ACC112 (cell line): Measurements from ENCODE around the gene UBE2V1.
"Not testable (repeated sequence)": the region's sequence is repeated elsewhere in the genome, so short reads cannot be mapped to it uniquely, and the experiment has no call there.

Source experiments
- H2AFZ ChIP-seq: fragments of 200-600 bp; sonication (generic); one replicate; pipeline ENCODE4 v1.6.0; 2017; ENCODE audit warnings: antibody characterized with exemption, low read length; ENCODE audit not compliant: unreplicated experiment
- H3K27ac ChIP-seq: fragments of 200-600 bp; sonication (generic); 2 replicates; pipeline ENCODE4 v1.5.1; 2014; ENCODE audit warnings: low read depth, mild to moderate bottlenecking, antibody characterized with exemption, low read length, moderate library complexity
- H3K27me3 ChIP-seq: fragments of 200-600 bp; sonication (generic); 2 replicates; pipeline ENCODE4 v1.6.1; 2014; ENCODE audit warnings: mild to moderate bottlenecking, antibody characterized with exemption, low read length, moderate library complexity, mixed read lengths; ENCODE audit not compliant: insufficient read depth
- H3K36me3 ChIP-seq: fragments of 200-600 bp; sonication (generic); 2 replicates; pipeline ENCODE4 v1.6.1; 2016; ENCODE audit warnings: mild to moderate bottlenecking, antibody characterized with exemption, low read length, moderate library complexity, mixed read lengths; ENCODE audit not compliant: insufficient read depth
- H3K4me1 ChIP-seq: fragments of 200-600 bp; sonication (generic); one replicate; pipeline ENCODE4 v1.6.1; 2016; ENCODE audit warnings: low read length, mixed read lengths; ENCODE audit not compliant: insufficient read depth, unreplicated experiment, control insufficient read depth
- H3K4me3 ChIP-seq: fragments of 200-600 bp; sonication (generic); 2 replicates; pipeline ENCODE4 v1.5.1; 2014; ENCODE audit warnings: mild to moderate bottlenecking, low read depth, low read length
- H3K79me2 ChIP-seq: fragments of 200-600 bp; sonication (generic); one replicate; pipeline ENCODE4 v1.6.0; 2016; ENCODE audit warnings: low read length; ENCODE audit not compliant: control insufficient read depth, unreplicated experiment, insufficient read depth

The UBE2V1 gene

GRCh38 chr20:50113420-50114224, 672 bp upstream of the UBE2V1 start:
- H3K27me3 ChIP-seq, result no peaks in the 10 kb centered on the region
- H3K36me3 ChIP-seq, result no peaks in the 10 kb centered on the region
- H2AFZ ChIP-seq, result peak overlapping the region; percentile 40
- peaks cover 25% of the 10 kb centered on the region for H3K4me1 ChIP-seq
- peak overlapping the region; percentile 78 for H3K4me3 ChIP-seq
- H3K79me2 ChIP-seq, result peaks cover 57% of the 10 kb centered on the region
- H3K27ac ChIP-seq, result peak overlapping the region; percentile 72

- H3K79me2 ChIP-seq, result peaks cover 74% of the 10 kb centered on the region
- no peak overlapping the region for H2AFZ ChIP-seq
- H3K27me3 ChIP-seq, result no peaks in the 10 kb centered on the region
- no peaks in the 10 kb centered on the region; the same call in 1 of the 2 replicates for H3K36me3 ChIP-seq
- H3K27ac ChIP-seq, result peak overlapping the region; percentile 72
- peak overlapping the region; percentile 78 for H3K4me3 ChIP-seq
- H3K4me1 ChIP-seq, result peaks cover 40% of the 10 kb centered on the region
Observed at GRCh38 chr20:50111829-50112495, 988 bp downstream of the UBE2V1 start.

GRCh38 chr20:50111120-50111828, 1.7 kb downstream of the UBE2V1 start:
- Histone ChIP-seq H3K4me1 (peaks cover 42% of the 10 kb centered on the region), H3K36me3 (no peaks in the 10 kb centered on the region; the same call in 1 of the 2 replicates), H3K79me2 (peaks cover 80% of the 10 kb centered on the region), H3K27ac (peak overlapping the region; percentile 72), H3K27me3 (no peaks in the 10 kb centered on the region), H3K4me3 (peak overlapping the region; percentile 78), H2AFZ (no peak overlapping the region)

GRCh38 chr20:50110141-50111047, 2.6 kb downstream of the UBE2V1 start:
- Histone ChIP-seq H3K27ac (peak overlapping the region; percentile 72; the same call in 1 of the 2 replicates), H3K79me2 (peaks cover 89% of the 10 kb centered on the region), H2AFZ (no peak overlapping the region), H3K4me3 (peak overlapping the region; percentile 78), H3K4me1 (peaks cover 40% of the 10 kb centered on the region), H3K36me3 (no peaks in the 10 kb centered on the region; the same call in 1 of the 2 replicates), H3K27me3 (no peaks in the 10 kb centered on the region)

GRCh38 chr20:50108556-50109235, 4.3 kb downstream of the UBE2V1 start:
- Histone ChIP-seq H3K27me3 (no peaks in the 10 kb centered on the region), H3K4me1 (peaks cover 44% of the 10 kb centered on the region)

GRCh38 chr20:50107796-50108331, 5.1 kb downstream of the UBE2V1 start:
- peaks cover 50% of the 10 kb centered on the region for H3K4me1 ChIP-seq
- no peak overlapping the region for H3K27ac ChIP-seq
- no peaks in the 10 kb centered on the region for H3K27me3 ChIP-seq
- no peak overlapping the region for H3K4me3 ChIP-seq
- no peaks in the 10 kb centered on the region; the same call in 1 of the 2 replicates for H3K36me3 ChIP-seq
- peaks cover 96% of the 10 kb centered on the region for H3K79me2 ChIP-seq
- H2AFZ ChIP-seq, result no peak overlapping the region

More at GRCh38 chr20:50108556-50109235, 4.3 kb downstream of the UBE2V1 start:
- peaks cover 95% of the 10 kb centered on the region for H3K79me2 ChIP-seq
- no peaks in the 10 kb centered on the region; the same call in 1 of the 2 replicates for H3K36me3 ChIP-seq
- no peak overlapping the region for H2AFZ ChIP-seq
- H3K27ac ChIP-seq, result no peak overlapping the region
- no peak overlapping the region for H3K4me3 ChIP-seq

GRCh38 chr20:50107086-50107660, 5.8 kb downstream of the UBE2V1 start:
- H3K4me1 ChIP-seq, result peaks cover 54% of the 10 kb centered on the region
- H3K27ac ChIP-seq, result no peak overlapping the region
- no peaks in the 10 kb centered on the region for H3K27me3 ChIP-seq
- no peak overlapping the region for H2AFZ ChIP-seq
- no peaks in the 10 kb centered on the region; the same call in 1 of the 2 replicates for H3K36me3 ChIP-seq
- no peak overlapping the region for H3K4me3 ChIP-seq
- peaks cover 96% of the 10 kb centered on the region for H3K79me2 ChIP-seq

GRCh38 chr20:50106669-50107068, 6.3 kb downstream of the UBE2V1 start:
- not testable (repeated sequence) for H3K27ac ChIP-seq, H3K36me3 ChIP-seq, H3K4me3 ChIP-seq, H3K27me3 ChIP-seq, H2AFZ ChIP-seq
- Histone ChIP-seq H3K79me2 (peaks cover 96% of the 10 kb centered on the region), H3K4me1 (peaks cover 59% of the 10 kb centered on the region)

- H3K4me3 ChIP-seq, H2AFZ ChIP-seq, H3K27me3 ChIP-seq, H3K36me3 ChIP-seq: not testable (repeated sequence)
- Histone ChIP-seq H3K27ac (peak overlapping the region; percentile 41), H3K4me1 (peaks cover 47% of the 10 kb centered on the region), H3K79me2 (peaks cover 94% of the 10 kb centered on the region)
Observed at GRCh38 chr20:50103464-50104107, 9.4 kb downstream of the UBE2V1 start.
